HEK293 (cell line): ENCODE measurements around the gene WSB2.

Experiments used
- CTCF ChIA-PET: fragments of 350-600 bp; formaldehyde crosslinking; extraction: SDS; loops from one replicate; lab custom pipeline; 2021; ENCODE audit warnings: antibody characterized with exemption; lab: Yijun Ruan, JAX
- POLR2A ChIA-PET: fragments of 300-600 bp; formaldehyde crosslinking; extraction: SDS; loops from one replicate; lab custom pipeline; 2020; ENCODE audit warnings: antibody characterized with exemption, inconsistent platforms; lab: Yijun Ruan, JAX
- H3K27ac ChIP-seq: fragments of 200-500 bp; sonication (Bioruptor generic); 2 replicates; pipeline ENCODE4 v1.5.1; 2014; ENCODE audit warnings: low read depth, low read length, control low read depth, inconsistent platforms; ENCODE audit errors: extremely low read depth
- H3K36me3 ChIP-seq, 2 experiments: fragments of 200-500 bp in 1 of 2; sonication (Bioruptor generic) in 1 of 2; 1 replicate in 1 of 2; 2 replicates in 1 of 2; pipeline ENCODE4 v1.5.1; 2014 to 2017; ENCODE audit warnings: inconsistent platforms in 2 of 2, low read length in 2 of 2; ENCODE audit not compliant: control insufficient read depth in 2 of 2, insufficient read depth in 1 of 2
- H3K4me1 ChIP-seq: fragments of 200-500 bp; sonication (Bioruptor generic); 2 replicates; pipeline ENCODE4 v1.5.1; 2014; ENCODE audit warnings: mild to moderate bottlenecking, low read length, inconsistent platforms; ENCODE audit not compliant: control insufficient read depth, insufficient read depth
- H3K4me3 ChIP-seq: 2 replicates; pipeline ENCODE4 v1.5.1; 2011; ENCODE audit warnings: low read depth, mild to moderate bottlenecking, control low read depth, low read length, moderate library complexity
- H3K9me3 ChIP-seq: fragments of 200-500 bp; sonication (Bioruptor generic); 2 replicates; pipeline ENCODE4 v1.5.1; 2014; ENCODE audit warnings: low read depth, low read length, inconsistent platforms; ENCODE audit not compliant: control insufficient read depth, insufficient read depth
- EGR2 ChIP-seq: fragments of 450-650 bp; formaldehyde crosslinking; IDR thresholded peaks from 2 replicates; pipeline ENCODE4 v1.5.1; 2016; ENCODE audit warnings: low read depth, missing biosample characterization, missing genetic modification characterization
- HIC1 ChIP-seq: fragments of 450-650 bp; formaldehyde crosslinking; IDR thresholded peaks from 2 replicates; pipeline ENCODE4 v1.5.1; 2016; ENCODE audit warnings: missing biosample characterization, missing genetic modification characterization
- OSR2 ChIP-seq: fragments of 450-650 bp; formaldehyde crosslinking; IDR thresholded peaks from 2 replicates; pipeline ENCODE4 v1.5.1; 2016; ENCODE audit warnings: missing biosample characterization, missing genetic modification characterization
- PRDM6 ChIP-seq: fragments of 450-650 bp; formaldehyde crosslinking; IDR thresholded peaks from 2 replicates; pipeline ENCODE4 v1.5.1; 2017; ENCODE audit warnings: missing biosample characterization, missing genetic modification characterization
- SP3 ChIP-seq: fragments of 450-650 bp; formaldehyde crosslinking; IDR thresholded peaks from 2 replicates; pipeline ENCODE4 v1.5.1; 2016; ENCODE audit warnings: missing biosample characterization, missing genetic modification characterization
- YY1 ChIP-seq: fragments of 450-650 bp; formaldehyde crosslinking; IDR thresholded peaks from 2 replicates; pipeline ENCODE4 v1.5.1; 2018; ENCODE audit warnings: missing biosample characterization, missing genetic modification characterization
- ZBTB1 ChIP-seq: fragments of 450-650 bp; formaldehyde crosslinking; IDR thresholded peaks from 2 replicates; pipeline ENCODE4 v1.5.1; 2016; ENCODE audit warnings: missing biosample characterization, missing genetic modification characterization
- ZBTB20 ChIP-seq: fragments of 450-650 bp; formaldehyde crosslinking; IDR thresholded peaks from 2 replicates; pipeline ENCODE4 v1.5.1; 2016; ENCODE audit warnings: missing biosample characterization, missing genetic modification characterization
- ZBTB7A ChIP-seq: fragments of 450-650 bp; formaldehyde crosslinking; IDR thresholded peaks from 2 replicates; pipeline ENCODE4 v1.5.1; 2016; ENCODE audit warnings: low read depth, missing biosample characterization, missing genetic modification characterization
- ZNF112 ChIP-seq: fragments of 450-650 bp; formaldehyde crosslinking; IDR thresholded peaks from 2 replicates; pipeline ENCODE4 v1.5.0; 2017; ENCODE audit warnings: missing biosample characterization, missing genetic modification characterization
- ZNF157 ChIP-seq: fragments of 450-650 bp; formaldehyde crosslinking; IDR thresholded peaks from 2 replicates; pipeline ENCODE4 v1.5.1; 2016; ENCODE audit warnings: missing biosample characterization, missing genetic modification characterization
- ZNF24 ChIP-seq: fragments of 450-650 bp; formaldehyde crosslinking; IDR thresholded peaks from 2 replicates; pipeline ENCODE4 v1.5.1; 2016; ENCODE audit warnings: missing biosample characterization, missing genetic modification characterization
- ZNF280C ChIP-seq: fragments of 450-650 bp; formaldehyde crosslinking; IDR thresholded peaks from 2 replicates; pipeline ENCODE4 v1.5.1; 2016; ENCODE audit warnings: missing biosample characterization, missing genetic modification characterization
- ZNF394 ChIP-seq: fragments of 450-650 bp; formaldehyde crosslinking; IDR thresholded peaks from 2 replicates; pipeline ENCODE4 v1.5.1; 2016; ENCODE audit warnings: missing biosample characterization, missing genetic modification characterization, mild to moderate bottlenecking, moderate library complexity, borderline replicate concordance
- ZNF580 ChIP-seq: fragments of 450-650 bp; formaldehyde crosslinking; IDR thresholded peaks from 2 replicates; pipeline ENCODE4 v1.5.1; 2016; ENCODE audit warnings: missing biosample characterization, missing genetic modification characterization
- ZNF777 ChIP-seq: fragments of 450-650 bp; formaldehyde crosslinking; IDR thresholded peaks from 2 replicates; pipeline ENCODE4 v1.5.1; 2017; ENCODE audit warnings: missing biosample characterization, missing genetic modification characterization, borderline replicate concordance

The WSB2 gene

GRCh38 chr12:117994551-117995438 lies 66.2 kb downstream of the WSB2 start:
- no peak overlapping the region for H3K4me3 ChIP-seq
- H3K36me3 ChIP-seq, result no peaks in the 10 kb centered on the region
- no peaks in the 10 kb centered on the region for H3K4me1 ChIP-seq
- ChIA-PET CTCF (no interaction called here), POLR2A (no interaction called here)
- no peaks in the 10 kb centered on the region for H3K9me3 ChIP-seq
- no peak overlapping the region for H3K27ac ChIP-seq
- no peak for TF ChIP-seq EGR2
- TF ChIP-seq ZNF280C (tag by site-specific recombination), result no peak
- no peak for TF ChIP-seq PRDM6 (tag by site-specific recombination)

- POLR2A ChIA-PET, result interaction anchor here (0.6 kb wide), 1 partner anchor 350 kb away, joined by 4 read pairs; no protein-coding TSS in a partner anchor
- H3K4me3 ChIP-seq, result no peak overlapping the region
- no peak overlapping the region for H3K27ac ChIP-seq
- no peaks in the 10 kb centered on the region for H3K9me3 ChIP-seq
- H3K36me3 ChIP-seq, result no peaks in the 10 kb centered on the region
- H3K4me1 ChIP-seq, result no peaks in the 10 kb centered on the region
- TF ChIP-seq YY1 (tag by site-specific recombination), result no peak
- CTCF ChIA-PET, result no interaction called here
Observed at GRCh38 chr12:117986705-117987469, 74.1 kb downstream of the WSB2 start.

GRCh38 chr12:117985182-117985581 lies 75.8 kb downstream of the WSB2 start:
- Histone ChIP-seq H3K36me3 (no peaks in the 10 kb centered on the region), H3K4me1 (no peaks in the 10 kb centered on the region), H3K4me3 (no peak overlapping the region), H3K9me3 (no peaks in the 10 kb centered on the region)
- POLR2A ChIA-PET, result no interaction called here
- CTCF ChIA-PET, result interaction anchor here (0.5 to 0.8 kb wide), 2 partner anchors 70 to 1955 kb away, joined by 3 to 4 read pairs; no protein-coding TSS in a partner anchor
- no peak for TF ChIP-seq ZNF157 (tag by site-specific recombination)
- TF ChIP-seq SP3, result no peak
- TF ChIP-seq ZBTB1 (tag by site-specific recombination), result no peak
- no peak for TF ChIP-seq OSR2 (tag by site-specific recombination)
- TF ChIP-seq ZNF580 (tag by site-specific recombination), result no peak
- no peak for TF ChIP-seq ZNF112 (tag by site-specific recombination)
- no peak for TF ChIP-seq ZNF777
- TF ChIP-seq HIC1 (tag by site-specific recombination), result no peak
- TF ChIP-seq ZNF394 (tag by site-specific recombination), result no peak
- no peak for TF ChIP-seq ZBTB20 (tag by site-specific recombination)
- no peak for TF ChIP-seq ZNF24
- no peak for TF ChIP-seq ZBTB7A (tag by site-specific recombination)
- TF ChIP-seq, all 188 proteins: peak for 0
- H3K27ac ChIP-seq, result no peak overlapping the region
